Right kidney (tissue), 1 donor: Measurements from ENCODE around the gene PCOLCE2.

Experiments used
- DNase-seq: peaks from one replicate; pipeline ENCODE4 v3.0.0-alpha.2; 2016

Gene PCOLCE2

DNA sequence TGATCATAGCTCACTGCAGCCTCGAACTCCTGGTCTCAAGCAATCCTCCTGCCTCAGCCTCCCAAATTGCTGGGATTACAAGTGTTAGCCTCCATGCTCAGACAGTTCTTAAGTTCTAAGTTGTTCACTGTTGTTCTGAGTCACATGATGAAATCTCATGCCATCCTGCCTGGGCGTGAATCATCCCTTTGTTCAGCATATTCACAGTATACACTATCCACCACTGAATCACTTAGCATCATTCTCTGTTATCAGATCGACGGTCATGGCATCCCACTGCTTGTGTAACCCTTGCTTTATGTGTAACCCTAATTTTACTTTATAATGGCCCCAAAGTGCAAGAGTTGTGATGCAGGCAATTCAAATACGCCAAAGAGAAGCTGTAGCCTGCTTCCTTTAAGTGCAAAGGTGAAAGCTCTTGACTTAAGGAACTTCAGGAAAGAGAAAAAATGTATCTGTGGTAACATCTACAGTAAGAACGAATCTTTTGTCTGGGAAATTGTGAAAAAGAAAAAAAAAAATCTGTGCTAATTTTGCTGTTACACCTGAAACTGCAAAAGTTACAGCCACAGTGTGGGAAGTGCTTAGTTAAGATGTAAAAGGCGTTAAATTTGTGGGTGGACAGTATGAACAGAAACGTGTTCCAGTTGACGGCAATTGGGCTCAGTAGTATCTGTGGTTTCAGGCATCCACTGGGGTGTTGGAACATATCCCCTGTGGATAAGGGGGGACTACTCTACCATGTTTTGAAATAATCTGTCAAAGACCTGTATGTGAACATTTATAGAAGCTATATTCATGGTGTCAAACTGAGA lies 80.6 kb downstream of the PCOLCE2 start:
- DNase-seq: no peak

DNA sequence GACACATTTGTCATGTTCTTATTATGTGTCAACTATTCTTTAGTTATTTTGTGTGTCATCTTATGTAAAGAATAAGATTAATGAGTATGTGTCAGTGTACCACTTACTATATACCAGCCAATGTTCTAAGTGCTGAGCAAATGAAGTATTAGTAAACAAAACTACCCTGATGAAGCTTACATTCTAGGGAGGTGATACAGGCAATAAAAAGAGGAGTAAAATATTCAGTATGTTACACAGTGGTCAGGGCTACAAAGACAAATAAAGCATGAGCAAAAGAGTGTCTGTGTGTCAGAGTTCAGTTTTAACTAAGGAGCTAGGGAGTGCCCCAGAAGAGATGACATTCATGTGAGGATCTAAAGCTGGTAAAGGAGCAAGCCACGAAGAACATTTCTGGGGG lies 86.0 kb downstream of the PCOLCE2 start:
- no peak for DNase-seq

DNA sequence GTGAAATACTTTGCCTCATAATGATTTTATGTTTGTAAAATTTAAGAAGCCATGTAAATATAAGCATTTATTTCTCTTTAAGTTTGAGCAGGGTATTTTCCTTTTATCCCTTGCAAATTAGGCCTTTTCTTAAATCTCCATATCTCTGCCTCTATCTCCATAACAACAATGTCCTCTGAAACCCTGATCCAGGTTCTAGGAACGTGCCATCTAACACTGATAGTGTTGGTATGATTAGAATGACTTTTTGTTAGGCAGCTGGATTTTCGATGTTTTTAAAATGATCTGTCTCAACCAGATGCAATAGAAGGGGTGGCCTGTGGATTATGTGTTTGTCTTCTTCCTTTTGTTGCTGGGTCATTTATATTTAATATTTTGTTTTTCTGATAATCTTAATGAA lies 87.1 kb downstream of the PCOLCE2 start:
- no peak for DNase-seq

DNA sequence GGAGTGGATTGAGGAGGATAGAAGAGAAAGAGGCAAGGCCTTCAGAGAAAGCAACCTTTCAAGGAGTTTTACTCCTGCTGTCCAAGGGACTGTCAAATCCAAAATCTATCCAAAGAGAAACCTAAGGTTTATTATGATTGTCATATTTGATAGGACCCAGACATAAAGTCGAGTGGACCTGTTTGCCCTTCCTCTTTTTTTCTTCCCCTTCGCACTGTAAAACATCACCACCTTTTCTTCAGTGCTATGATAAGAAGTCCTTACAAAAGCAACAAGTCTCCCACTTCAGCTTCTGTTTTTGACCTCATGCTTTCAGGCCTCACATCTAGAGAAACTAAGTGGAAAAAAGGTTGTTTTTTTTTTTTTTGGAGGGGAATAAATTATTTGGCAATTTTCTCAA lies 92.1 kb downstream of the PCOLCE2 start:
- no peak for DNase-seq

DNA sequence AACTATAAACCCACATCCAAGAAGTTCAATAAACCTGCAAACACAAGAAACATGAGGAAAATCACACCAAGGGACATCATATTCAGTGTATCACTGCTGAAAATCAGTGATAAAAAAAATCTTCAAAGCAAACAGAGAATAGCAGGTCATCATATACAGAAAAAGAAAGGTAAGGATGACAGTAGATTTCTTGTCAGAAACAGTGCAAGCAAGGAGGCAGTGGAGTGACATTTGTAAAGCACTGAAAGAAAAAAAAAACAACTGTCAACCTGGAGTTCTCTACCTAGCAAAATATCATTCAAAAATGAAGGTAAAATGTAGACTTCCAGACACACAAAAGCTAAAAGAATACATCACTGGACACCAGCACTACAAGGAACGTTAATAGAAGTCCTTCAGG lies 93.6 kb downstream of the PCOLCE2 start:
- no peak for DNase-seq

DNA sequence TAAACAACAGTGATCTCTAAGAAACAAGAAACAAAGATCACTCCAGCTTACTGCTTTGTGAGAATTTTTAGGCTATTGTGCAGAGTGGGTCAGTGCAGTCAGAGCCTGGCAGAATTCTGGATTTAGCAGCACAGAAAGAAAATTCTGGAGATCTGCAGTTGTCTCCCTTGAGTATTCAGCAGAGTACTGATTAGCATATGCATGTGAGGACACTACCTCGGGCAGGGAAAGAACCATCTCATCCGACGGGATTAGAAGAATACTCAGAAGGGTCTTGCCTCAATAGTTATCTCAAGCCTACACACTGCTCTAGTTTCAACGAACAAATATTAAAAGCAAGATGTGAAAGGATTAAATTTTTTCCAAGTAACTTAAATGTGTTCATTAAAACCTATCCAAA lies 94.4 kb downstream of the PCOLCE2 start:
- DNase-seq: no peak

DNA sequence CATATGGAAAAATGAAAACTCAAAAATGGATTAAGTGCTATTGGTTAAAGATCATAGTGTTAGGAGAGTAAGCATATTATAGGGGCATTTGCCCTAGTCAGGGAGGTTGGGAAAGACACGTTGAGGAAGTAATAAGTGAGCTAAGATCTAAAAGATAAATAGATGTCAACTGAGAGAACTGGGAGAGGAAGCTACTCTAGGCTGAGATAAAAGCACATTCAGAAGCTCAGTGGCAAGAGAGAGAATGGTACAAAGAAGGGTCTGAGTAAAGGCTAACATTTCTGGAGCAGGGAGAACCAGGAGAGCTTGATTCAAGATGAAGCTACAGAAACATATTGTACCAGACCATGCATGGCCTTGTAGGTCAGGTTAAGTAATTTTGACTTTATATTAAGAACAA lies 101.2 kb downstream of the PCOLCE2 start:
- DNase-seq: no peak

DNA sequence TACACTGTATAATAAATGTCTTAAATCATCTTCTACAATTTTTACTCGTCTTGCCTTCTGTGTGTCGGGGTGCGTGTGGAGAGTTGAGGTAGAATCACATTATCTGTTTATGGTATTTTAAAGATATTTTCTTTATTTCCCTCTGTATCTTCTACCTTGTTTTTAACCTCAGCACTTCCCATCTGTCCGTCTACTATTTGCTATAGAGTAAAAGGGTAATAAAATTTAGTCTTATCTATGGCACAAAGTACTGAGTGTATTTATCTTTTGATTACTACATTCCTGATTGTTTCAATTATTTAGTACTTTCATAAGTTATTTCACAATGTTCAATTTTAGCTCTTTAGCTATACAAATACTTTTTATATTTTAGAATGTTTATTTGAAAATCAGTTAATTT lies 102.9 kb downstream of the PCOLCE2 start:
- DNase-seq: no peak

DNA sequence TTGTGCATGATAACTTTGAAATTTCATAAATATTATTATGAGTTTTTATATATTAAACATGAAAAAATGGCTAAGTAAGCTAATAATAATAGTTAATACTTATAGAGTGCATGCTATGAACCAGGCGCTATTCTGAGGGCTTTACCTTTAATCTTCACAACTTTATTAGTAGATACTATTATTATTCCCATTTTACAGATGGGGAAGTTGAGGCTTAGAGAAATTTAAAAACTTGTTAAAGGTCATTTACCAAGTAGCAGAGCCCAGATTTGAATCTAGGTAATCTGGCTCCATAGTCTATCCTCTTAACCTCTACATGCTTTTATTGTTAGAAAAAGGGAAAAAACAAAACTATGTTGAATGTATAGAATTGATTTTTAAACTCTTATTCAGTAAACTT lies 104.7 kb downstream of the PCOLCE2 start:
- DNase-seq: no peak

DNA sequence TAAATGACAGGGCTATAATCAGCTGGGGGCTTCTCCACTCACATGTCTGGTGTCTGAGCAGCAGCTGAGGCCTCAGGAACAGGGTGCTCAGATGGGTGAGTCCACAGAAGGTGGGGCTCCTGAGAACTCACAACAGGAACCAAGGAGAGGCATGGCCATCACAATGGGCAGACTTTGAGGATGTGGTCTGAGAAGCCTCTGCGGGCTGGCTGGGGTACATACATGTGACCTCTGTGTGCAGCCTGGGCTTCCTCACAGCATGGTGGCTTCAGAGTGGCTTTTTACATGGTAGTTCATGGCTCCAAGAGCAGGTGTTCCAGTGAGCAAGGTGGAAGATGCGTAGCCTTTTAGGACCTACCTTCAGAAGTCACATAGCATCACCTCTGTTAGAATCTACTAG lies 106.3 kb downstream of the PCOLCE2 start:
- no peak for DNase-seq

DNA sequence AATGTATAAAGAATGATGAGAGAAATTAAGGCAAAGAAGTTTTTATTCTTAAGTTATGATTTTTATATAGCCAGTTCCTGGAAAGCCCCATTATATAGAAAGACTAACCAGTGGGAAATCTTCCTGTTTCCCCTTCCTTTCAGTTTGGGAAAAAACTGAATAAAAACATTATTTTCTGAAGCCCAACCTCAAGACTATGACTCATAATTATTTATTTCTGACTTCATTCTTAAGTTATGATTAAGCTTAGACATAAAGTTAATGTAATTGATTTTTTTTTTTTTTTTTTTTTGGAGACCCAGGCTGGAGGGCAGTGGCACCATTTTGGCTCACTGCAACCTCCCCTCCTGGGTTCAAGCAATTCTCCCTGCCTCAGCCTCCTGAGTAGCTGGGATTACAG lies 109.3 kb downstream of the PCOLCE2 start:
- no peak for DNase-seq

DNA sequence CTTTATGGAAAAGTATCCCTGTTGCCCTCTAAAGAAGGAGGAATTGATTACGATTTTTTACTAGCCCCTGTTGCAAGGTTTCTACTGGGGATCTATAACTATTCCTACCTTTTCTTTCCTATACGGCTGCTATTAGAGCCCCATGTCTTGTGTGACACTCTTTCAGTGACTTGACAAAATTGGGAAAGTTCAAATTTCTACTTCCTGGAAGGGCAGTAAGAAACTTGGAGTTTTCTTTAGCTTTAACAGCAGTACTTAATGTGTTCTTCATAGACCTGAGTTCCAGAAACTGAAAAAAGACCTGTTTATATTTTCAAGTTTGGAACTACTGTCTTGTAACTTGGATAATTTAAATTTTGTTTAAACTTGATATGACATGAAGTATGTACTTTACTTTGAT lies 110.3 kb downstream of the PCOLCE2 start:
- DNase-seq: no peak

DNA sequence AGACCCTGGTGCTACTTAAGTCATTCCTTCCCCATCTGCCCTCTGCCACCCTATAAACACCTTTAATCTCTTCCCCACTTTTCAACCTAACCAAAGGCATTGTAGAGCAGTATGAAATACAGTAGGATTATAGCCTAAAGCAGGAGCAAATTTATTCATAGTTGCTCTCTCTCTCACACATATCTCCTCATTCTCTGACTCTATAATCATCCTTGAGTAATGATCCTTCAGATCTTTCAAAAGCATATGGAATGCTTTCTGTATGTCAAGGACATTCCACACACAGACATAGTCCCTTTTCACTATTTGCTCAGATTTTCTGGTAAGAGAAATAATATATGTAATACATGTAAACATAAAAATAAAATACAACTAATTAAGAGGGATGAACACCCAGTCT lies 111.0 kb downstream of the PCOLCE2 start:
- DNase-seq: no peak

DNA sequence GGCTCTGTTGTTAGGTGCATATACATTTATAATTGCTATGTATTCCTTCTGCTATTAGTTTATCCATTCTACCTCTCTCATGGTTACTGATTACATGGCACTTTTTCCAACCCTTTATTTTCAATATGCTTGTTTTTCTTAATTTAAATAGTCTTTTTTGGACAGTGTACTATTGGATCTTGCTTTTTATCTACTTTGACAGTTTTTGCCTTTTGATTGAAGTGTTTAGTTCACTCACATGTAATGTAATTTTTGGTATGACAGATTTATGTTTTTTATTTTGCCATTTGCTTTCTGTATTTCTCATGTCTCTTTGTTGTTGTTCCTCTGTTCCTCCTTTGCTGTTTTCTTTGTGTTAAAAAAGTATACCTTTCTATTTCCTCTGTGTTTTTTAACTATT lies 120.5 kb downstream of the PCOLCE2 start:
- DNase-seq: no peak
